Skeletal muscle cell (primary cell): ENCODE measurements around the gene CD99L2.
A peak's percentile ranks its signal among the peaks of the same experiment; 100 is the strongest.

ENCODE experiments used
- DNase-seq: peaks from one replicate; pipeline ENCODE4 v3.0.0-alpha.2; 2010; ENCODE audit warnings: low read depth
- H3K4me3 ChIP-seq: 2 replicates; pipeline ENCODE4 v1.5.1; 2011; ENCODE audit warnings: low read depth, mild to moderate bottlenecking, control low read depth, low read length, moderate library complexity

CD99L2 gene

GRCh38 chrX:150868625-150869024, 29.8 kb downstream of the CD99L2 start:
- no peak overlapping the region for H3K4me3 ChIP-seq
- DNase-seq: no peak

DNA sequence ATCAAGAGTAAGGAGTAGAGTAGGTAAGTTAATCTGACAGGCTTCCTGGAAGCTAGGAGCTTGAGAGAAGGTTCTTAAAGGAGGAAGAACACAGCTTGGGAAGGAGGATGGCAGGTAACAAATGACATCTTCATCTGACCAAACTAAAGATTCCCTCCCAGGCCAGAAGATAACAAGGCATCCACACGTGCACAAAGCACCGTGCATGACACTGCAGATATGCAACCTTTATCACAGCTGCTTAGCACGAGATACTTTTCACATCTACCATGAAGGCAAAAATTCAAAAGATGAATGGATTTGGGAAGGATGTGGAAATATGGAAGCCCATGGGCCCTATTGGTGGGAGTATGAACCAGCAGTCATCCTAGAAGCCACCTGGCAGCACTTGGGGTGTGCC, 34.3 kb downstream of the CD99L2 start:
- DNase-seq: no peak

DNA sequence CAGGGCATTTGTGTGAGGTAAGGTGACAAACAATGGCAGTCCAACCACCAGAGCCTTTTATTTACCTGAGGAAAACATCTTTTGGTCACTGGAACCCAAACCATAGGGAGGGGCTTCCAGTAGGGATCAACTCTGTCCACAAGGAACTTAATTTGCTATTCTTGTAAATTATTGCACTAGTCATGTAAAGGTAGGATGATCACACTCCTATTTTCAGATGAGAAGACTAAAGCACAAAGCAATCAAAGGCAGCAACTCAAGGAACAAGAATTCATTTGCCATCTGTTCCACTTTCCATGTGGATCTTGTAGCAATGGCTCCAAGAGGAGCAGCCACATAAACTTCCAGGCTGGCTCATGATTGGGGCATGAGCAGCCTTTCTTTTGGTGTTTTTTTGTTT, 35.3 kb downstream of the CD99L2 start:
- H3K4me3 ChIP-seq: no peak overlapping the region
- no peak for DNase-seq

More for the DNA sequence above, 34.3 kb downstream of the CD99L2 start:
- H3K4me3 ChIP-seq: no peak overlapping the region

DNA sequence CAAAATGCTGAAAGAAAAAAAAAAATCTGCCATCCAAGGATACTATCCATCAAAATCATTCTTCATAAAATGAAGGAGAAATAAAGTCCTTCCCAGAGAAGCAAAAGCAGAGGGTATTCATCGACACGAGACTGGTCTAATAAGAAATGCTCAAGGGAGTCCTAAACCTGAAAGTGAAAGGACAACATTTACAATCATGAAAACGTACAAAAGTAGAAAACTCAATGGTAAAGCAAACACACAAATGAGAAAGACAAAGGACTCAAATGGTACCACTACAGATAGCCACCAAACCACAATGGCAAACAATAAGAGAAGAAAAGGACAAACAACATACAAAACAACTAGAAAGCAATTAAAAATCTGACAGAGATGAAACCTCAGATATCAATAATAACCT, 41.0 kb downstream of the CD99L2 start:
- no peak overlapping the region for H3K4me3 ChIP-seq
- DNase-seq: no peak

- no peak for DNase-seq
- H3K4me3 ChIP-seq: no peak overlapping the region
Measured at GRCh38 chrX:150856785-150857184, 41.7 kb downstream of the CD99L2 start.

GRCh38 chrX:150856101-150856500, 42.4 kb downstream of the CD99L2 start:
- no peak for DNase-seq
- no peak overlapping the region for H3K4me3 ChIP-seq

GRCh38 chrX:150854856-150855255, 43.6 kb downstream of the CD99L2 start:
- no peak overlapping the region for H3K4me3 ChIP-seq
- DNase-seq: no peak

GRCh38 chrX:150849996-150850720, 48.3 kb downstream of the CD99L2 start:
- H3K4me3 ChIP-seq: no peak overlapping the region
- DNase-seq: no peak

DNA sequence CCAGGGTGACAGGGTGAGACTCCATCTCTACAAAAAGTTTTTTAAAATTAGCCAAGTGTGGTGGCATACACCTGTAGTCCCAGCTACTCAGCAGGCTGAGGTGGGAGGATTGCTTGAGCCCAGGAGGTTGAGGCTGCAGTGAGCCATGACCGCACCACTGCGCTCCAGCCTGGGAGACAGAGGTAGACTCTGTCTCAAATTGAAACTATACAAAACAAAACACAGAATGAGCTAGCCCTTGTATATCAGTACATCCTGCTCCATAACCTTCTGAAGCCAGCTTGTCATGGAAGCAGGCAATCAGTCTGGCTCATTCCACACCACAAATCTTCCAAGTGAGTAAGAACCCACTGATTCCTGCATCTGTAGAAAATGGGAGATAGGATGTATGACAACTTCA, 49.0 kb downstream of the CD99L2 start:
- no peak for DNase-seq
- H3K4me3 ChIP-seq: no peak overlapping the region

DNA sequence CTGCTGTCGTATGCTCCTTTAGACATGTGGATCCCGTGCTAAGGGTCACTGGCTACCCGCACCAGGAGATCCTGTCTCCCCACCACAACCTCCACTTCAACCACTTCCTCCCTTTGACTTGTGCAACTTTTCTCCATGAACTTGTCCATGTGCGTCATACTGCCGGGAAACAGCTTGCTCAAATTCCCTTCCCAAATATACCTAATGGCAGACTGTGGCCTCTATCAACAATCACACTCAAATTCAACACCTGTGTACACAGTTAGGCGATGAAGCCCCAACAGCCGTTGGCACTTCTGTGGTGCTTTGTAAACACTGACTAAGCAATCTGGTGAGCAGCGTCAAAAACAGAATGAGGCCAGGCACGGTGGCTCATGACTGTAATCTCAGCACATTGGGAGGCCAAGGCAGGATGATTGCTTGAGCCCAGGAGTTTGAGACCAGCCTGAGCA, 49.5 kb downstream of the CD99L2 start:
- DNase-seq: no peak
- H3K4me3 ChIP-seq: no peak overlapping the region

DNA sequence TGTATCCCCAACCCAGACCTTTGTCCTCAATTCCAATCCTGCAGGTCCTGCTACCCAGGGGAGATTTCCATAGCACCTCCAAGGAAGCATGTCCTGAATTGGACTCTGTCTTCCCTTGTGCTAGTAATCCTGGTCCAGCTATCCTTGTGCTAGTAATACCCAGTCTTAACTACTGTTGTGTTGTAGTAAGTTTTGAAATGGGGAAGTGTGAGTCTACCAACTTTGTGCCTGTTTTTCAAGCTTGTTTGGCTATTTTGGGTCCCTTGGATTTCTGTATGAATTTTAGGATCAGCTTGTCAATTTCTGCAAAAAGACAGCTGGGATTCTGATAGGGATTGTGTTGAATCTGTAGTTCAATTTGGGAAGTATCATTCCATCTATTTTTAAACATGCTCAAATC, 51.4 kb downstream of the CD99L2 start:
- no peak overlapping the region for H3K4me3 ChIP-seq
- DNase-seq: no peak

DNA sequence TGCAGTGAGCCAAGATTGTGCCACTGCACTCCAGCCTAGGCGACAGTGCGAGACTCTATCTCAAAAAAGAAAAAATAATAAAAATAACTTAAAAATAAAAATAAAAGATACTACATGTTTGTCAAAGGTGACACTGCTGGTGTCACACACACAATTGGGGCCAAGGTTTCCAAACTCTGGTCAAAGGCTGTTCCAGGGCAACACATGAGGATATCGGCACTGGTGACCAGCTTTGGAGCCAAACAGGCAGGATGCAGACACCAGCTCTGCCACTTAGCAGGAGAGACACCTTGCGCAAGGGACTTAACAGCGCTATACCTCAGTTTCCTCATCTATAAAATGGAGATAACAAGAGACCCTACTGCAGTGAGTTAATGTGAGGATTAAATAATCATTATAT, 52.3 kb downstream of the CD99L2 start:
- no peak overlapping the region for H3K4me3 ChIP-seq
- no peak for DNase-seq

DNA sequence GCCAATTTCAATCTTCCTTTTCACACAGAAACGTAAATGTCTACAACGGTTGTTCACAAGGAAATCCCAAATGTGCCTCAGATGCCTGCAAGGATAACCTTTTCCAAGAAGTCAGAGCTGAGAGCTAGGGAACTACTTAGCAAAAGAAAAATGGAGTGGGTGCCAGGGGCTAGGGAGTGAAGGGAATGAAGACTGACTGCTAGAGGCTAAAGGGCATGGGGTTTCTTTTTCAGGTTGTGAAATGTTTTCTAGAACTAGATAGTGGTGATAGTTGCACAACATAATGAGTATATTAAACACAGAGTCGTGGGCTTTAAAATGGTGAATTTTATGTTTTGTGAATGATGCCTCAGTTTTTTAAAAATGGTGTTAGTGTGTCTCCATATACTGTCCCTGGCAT, 53.4 kb downstream of the CD99L2 start:
- no peak overlapping the region for H3K4me3 ChIP-seq
- DNase-seq: no peak

- no peak for DNase-seq
- no peak overlapping the region for H3K4me3 ChIP-seq
Measured at GRCh38 chrX:150844016-150844415, 54.5 kb downstream of the CD99L2 start.

DNA sequence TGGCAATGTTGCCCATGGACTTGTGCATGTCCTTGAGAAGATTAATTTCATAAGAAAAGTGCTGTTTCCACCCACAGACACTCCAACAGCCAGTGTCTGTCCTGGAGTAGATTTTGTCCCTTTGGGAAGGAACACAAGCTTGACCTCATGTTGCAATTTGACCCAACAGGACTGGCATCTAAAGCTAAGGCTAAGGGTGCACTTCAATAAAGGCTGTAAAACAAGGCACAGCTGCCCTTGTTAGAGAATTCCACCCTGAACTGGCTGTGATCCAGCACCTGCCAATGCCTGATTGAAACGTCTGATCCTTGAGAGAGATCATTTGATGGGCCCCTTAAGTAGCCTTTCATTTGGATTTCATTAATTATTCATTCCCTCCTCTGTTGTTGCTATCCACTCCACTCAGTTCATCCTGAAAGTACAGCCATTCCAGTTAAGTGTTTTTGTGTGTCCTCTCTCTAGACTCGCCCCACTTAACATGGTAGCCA, 56.2 kb downstream of the CD99L2 start:
- no peak overlapping the region for H3K4me3 ChIP-seq
- DNase-seq: no peak

DNA sequence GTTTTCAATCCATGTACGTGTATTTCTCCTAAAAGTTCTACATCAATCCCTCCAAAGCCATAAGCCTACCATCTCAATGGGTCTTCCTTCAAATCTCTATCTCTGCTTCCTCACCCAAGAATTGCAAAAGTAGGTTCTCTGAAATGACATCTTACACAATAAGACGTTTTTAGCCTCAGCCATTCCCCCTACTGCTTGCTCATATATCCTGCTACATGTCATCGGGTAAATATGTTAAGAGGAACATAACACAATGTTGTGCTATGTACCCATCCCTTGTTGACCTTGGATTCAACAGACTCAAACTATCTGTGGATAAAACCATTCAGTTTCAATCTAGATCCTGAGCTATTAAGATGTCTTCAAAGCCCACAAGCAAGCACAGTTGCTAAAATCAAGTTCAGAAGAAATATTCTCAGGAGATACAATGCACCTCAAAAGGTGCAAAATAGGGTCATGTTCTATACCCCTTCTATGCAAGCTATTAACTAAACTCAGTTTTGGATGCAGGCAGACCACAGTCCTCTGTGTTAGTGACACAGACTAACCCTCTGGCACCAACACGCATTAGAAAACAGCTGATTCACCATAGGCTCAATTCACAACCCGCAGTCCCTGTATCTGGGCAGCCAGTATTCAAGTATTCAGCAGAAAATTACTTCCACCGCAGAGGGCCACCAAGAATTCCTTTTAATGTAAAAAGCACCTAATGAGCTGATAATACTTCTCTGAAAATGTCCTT, 56.8 kb downstream of the CD99L2 start:
- no peak overlapping the region for H3K4me3 ChIP-seq
- peak; percentile 56 for DNase-seq

DNA sequence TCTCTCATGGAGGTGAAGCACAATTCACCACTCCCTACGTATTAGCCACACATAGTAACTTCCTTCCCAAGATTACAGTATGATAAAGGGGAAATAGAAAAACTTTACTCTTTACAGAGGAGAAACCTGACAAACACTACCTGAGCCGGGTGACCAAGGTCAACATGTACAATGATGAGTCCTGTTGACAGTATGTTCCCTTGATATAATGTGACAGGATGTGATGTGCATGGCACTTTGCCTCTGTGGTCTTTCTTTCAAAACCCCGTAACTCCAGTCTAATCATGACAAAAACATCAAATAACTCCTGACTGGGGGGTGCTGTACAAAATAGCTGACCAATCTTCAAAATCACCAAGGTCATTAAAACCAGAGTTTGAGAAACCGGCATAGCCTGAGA, 60.6 kb downstream of the CD99L2 start:
- H3K4me3 ChIP-seq: no peak overlapping the region
- DNase-seq: no peak

- no peak for DNase-seq
- no peak overlapping the region for H3K4me3 ChIP-seq
Measured at GRCh38 chrX:150834695-150835094, 63.8 kb downstream of the CD99L2 start.

DNA sequence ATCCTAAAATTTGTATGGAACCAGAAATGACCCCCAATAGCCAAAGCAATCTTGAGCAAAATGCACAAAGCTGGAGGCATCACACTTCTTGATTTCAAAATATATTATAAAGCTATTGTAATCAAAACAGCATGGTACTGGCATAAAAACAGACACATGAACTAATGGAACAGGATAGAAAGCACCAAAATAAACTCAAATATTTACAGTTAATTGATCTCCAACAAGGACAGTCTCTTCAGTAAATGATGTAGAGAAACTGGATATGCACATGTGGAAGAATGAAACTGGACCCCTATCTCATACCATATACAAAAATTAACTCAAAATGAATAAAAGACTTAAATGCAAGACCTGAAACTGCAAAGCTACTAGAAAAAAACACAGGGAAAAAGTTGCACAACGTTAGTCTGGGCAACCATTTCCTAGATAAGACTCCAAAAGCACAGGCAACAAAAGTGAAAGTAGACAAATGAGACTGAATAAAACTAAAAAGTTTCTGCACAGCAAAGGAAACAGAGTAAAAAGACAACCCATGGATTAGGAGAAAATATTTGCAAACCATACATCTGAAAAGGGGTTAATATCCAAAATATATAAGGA, 64.9 kb downstream of the CD99L2 start:
- no peak overlapping the region for H3K4me3 ChIP-seq
- DNase-seq: no peak

DNA sequence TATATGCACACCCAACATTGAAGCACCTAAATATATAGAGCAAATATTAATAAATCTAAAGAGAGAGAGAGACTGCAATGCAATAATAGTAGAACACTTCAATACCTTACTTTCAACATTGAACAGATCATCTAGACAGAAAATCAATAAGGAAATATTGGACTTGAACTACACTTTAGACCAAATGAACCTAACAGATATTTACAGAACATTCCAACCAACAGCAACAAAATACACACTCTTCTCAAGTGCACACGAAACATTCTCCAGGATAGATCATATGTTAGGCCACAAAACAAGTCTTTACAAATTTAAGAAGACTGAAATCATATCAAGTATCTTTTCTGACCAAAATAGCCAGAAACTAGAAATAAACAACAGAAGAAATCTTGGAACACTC, 66.6 kb downstream of the CD99L2 start:
- no peak overlapping the region for H3K4me3 ChIP-seq
- DNase-seq: no peak

GRCh38 chrX:150828785-150829184, 69.7 kb downstream of the CD99L2 start:
- H3K4me3 ChIP-seq: no peak overlapping the region
- no peak for DNase-seq
